Measurements from ENCODE around the gene GNB2. TPM values are rescaled to one million over a fixed set of nuclear protein-coding genes. Genes with fewer than 3 reads are reported as not detected.

The GNB2 gene
- total and polyA plus RNA-seq, 2 of the 8 experiments (the other 6 are each of a cell fraction or from before 2014, with no cell fraction given): 157 to 260 TPM

- H3K9ac ChIP-seq (replicated peaks in 1 of 4; ENCODE audit: extremely low read depth in 1 of 4, low read depth in 3 of 4, low read length in 3 of 4): no peak overlapping the region
- POLR2A ChIA-PET (ENCODE audit: partially characterized antibody): interaction anchor here (0.9 to 2.0 kb wide), 8 partner anchors 10 to 226 kb away, joined by 3 to 5 read pairs (median 4); partner anchors contain the start of gene MOSPD3
- no peak for TF ChIP-seq SUZ12 (IDR thresholded peaks at IDR 0.05; ENCODE audit: low read length)
- no peak for TF ChIP-seq PHF8 (conservative IDR thresholded peaks at IDR 0.05; ENCODE audit: low read depth, low read length)
- TF ChIP-seq FOSL1 (IDR thresholded peaks at IDR 0.05; ENCODE audit: insufficient read depth, low read depth, low read length): no peak
- TF ChIP-seq CHD1 (IDR thresholded peaks at IDR 0.05; ENCODE audit: low read depth, low read length): no peak
- TF ChIP-seq GABPA (IDR thresholded peaks at IDR 0.05; ENCODE audit: borderline replicate concordance, insufficient read depth, low read length): no peak
- no peak for TF ChIP-seq SIX5 (IDR thresholded peaks at IDR 0.05; ENCODE audit: low read depth, low read length)
- no peak for TF ChIP-seq ATF3 (IDR thresholded peaks at IDR 0.05; ENCODE audit: insufficient read depth, low read depth, low read length)
- TF ChIP-seq EP300 (IDR thresholded peaks at IDR 0.05; ENCODE audit: borderline replicate concordance in 1 of 2, low read depth in 2 of 2, low read length in 2 of 2): no peak
- TF ChIP-seq CBX8 (IDR thresholded peaks at IDR 0.05; ENCODE audit: borderline replicate concordance, low read depth, low read length): no peak
- TF ChIP-seq CBX5 (IDR thresholded peaks at IDR 0.05; ENCODE audit: low read depth, low read length): no peak
Measured at GRCh38 chr7:100654908-100655831, 18.4 kb upstream of the GNB2 start.

More at GRCh38 chr7:100654908-100655831, 18.4 kb upstream of the GNB2 start:
- no peaks in the 10 kb centered on the region for H3K79me1 ChIP-seq (ENCODE audit: low read depth, low read length)
- H2AFZ ChIP-seq (ENCODE audit: low read length): no peak overlapping the region
- no peak overlapping the region for H3K18ac ChIP-seq (ENCODE audit: extremely low read depth, low read length)
- peaks cover 0 to under 1% of the 10 kb centered on the region in 2 experiments; a peak in 1 of 4 replicates for H3K79me2 ChIP-seq (ENCODE audit: control insufficient read depth in 1 of 2, insufficient read depth in 2 of 2, low read length in 2 of 2)
- H2BK15ac ChIP-seq (ENCODE audit: low read length): no peak overlapping the region
- no peak overlapping the region for H2BK20ac ChIP-seq (ENCODE audit: low read length)
- no peak overlapping the region for H4K5ac ChIP-seq (ENCODE audit: insufficient read length, low read depth, low read length)
- no peak overlapping the region for H4K8ac ChIP-seq (ENCODE audit: extremely low read depth, insufficient read depth, low read length)
- no peak overlapping the region for H3K27ac ChIP-seq (ENCODE audit: low read depth, low read length)
- DNase-seq (ENCODE audit: low read depth in 1 of 2, low spot score in 2 of 2): no peak
- FAIRE-seq: no peak
- no peaks in the 10 kb centered on the region for H3K9me3 ChIP-seq (ENCODE audit: insufficient read depth in 2 of 2, low read depth in 1 of 2, low read length in 1 of 2)
- peaks cover 5% of the 10 kb centered on the region for H3K23me2 ChIP-seq (ENCODE audit: low read depth, low read length)
- no peak overlapping the region for H3K56ac ChIP-seq (replicated peaks; ENCODE audit: insufficient read length, low read depth, low read length)
- H3K23ac ChIP-seq (ENCODE audit: insufficient read length): no peak overlapping the region
- no peaks in the 10 kb centered on the region for H3K36me3 ChIP-seq (ENCODE audit: control insufficient read depth in 2 of 4, insufficient read depth in 4 of 4, low read length in 3 of 4)
- peak overlapping the region in 1 of 4 experiments; percentile 45; a peak in 1 of 8 replicates for H3K4me3 ChIP-seq (ENCODE audit: extremely low read depth in 1 of 4, insufficient read depth in 2 of 4, low read depth in 3 of 4, low read length in 4 of 4)
- H2AK5ac ChIP-seq (ENCODE audit: low read depth, low read length): peak overlapping the region; percentile 39; the same call in 1 of the 2 replicates
- no peak overlapping the region for H2BK120ac ChIP-seq (replicated peaks; ENCODE audit: low read depth, low read length)
- no peak overlapping the region for H3K14ac ChIP-seq (ENCODE audit: insufficient read length)
- peaks cover 10 to 35% (median 23%) of the 10 kb centered on the region in 4 experiments for H3K27me3 ChIP-seq (replicated peaks in 1 of 4; ENCODE audit: control insufficient read depth in 3 of 4, extremely low read depth in 1 of 4, insufficient read depth in 3 of 4, low read length in 3 of 4)
- no peak overlapping the region for H2BK5ac ChIP-seq (ENCODE audit: low read depth, low read length)
- H2BK12ac ChIP-seq (ENCODE audit: low read depth, low read length): no peak overlapping the region
- H3K4me2 ChIP-seq (ENCODE audit: insufficient read depth in 1 of 2, low read depth in 2 of 2, low read length in 2 of 2): peak overlapping the region; percentile 57 to 65; a peak in 2 of 4 replicates
- CTCF ChIA-PET (ENCODE audit: partially characterized antibody): interaction anchor here (1.1 to 7.3 kb wide), 8 partner anchors 8 to 134 kb away, joined by 4 to 46 read pairs (median 5); partner anchors contain the start of gene MOSPD3
- H4K91ac ChIP-seq (replicated peaks; ENCODE audit: insufficient read length, low read length): no peak overlapping the region
- WGBS, 2 experiments (ENCODE audit: extremely low coverage in 1 of 2, insufficient coverage in 1 of 2, insufficient read length in 1 of 2, insufficient replicate concordance in 2 of 2, low coverage in 1 of 2, low lambda C conversion rate in 2 of 2, missing lambda C conversion rate in 1 of 2): 67% methylated on average over 23 of the region's 25 CpGs; no CpG with 5 or more reads in 1 of the 2 experiments
- peaks cover 0 to 5% (median 0%) of the 10 kb centered on the region in 4 experiments; a peak in 2 of 7 replicates for H3K4me1 ChIP-seq (replicated peaks in 1 of 4; ENCODE audit: control insufficient read depth in 3 of 4, insufficient read depth in 4 of 4, low read length in 3 of 4)
- H3K4ac ChIP-seq (replicated peaks; ENCODE audit: insufficient read length, low read depth, low read length): no peak overlapping the region
- peaks cover 0 to 1% of the 10 kb centered on the region in 2 experiments for H4K20me1 ChIP-seq (replicated peaks in 1 of 2; ENCODE audit: control insufficient read depth in 1 of 2, insufficient read depth in 2 of 2, low read length in 2 of 2)
